ENCODE results near the gene CCDC92B.

Gene CCDC92B

GRCh38 chr17:2716649-2717048, 32.8 kb downstream of the CCDC92B start:
- no peak for TF ChIP-seq CTCF (IDR thresholded peaks at IDR 0.05; ENCODE audit: low read depth, low read length)
- no peak for DNase-seq (ENCODE audit: low read depth in 2 of 2)
- no peak overlapping the region for H3K4me3 ChIP-seq (replicated peaks in 1 of 2; ENCODE audit: low read depth in 2 of 2, low read length in 2 of 2)

GRCh38 chr17:2713881-2714280, 35.6 kb downstream of the CCDC92B start:
- no peak for TF ChIP-seq CTCF (IDR thresholded peaks at IDR 0.05; ENCODE audit: low read depth, low read length)
- no peak for DNase-seq (ENCODE audit: low read depth in 2 of 2)
- H3K4me3 ChIP-seq (replicated peaks in 1 of 2; ENCODE audit: low read depth in 2 of 2, low read length in 2 of 2): no peak overlapping the region

GRCh38 chr17:2712300-2713043, 37.0 kb downstream of the CCDC92B start:
- no peak for TF ChIP-seq CTCF (IDR thresholded peaks at IDR 0.05; ENCODE audit: low read depth, low read length)
- no peak for DNase-seq (ENCODE audit: low read depth in 2 of 2)
- peak overlapping the region; percentile 60 to 61 for H3K4me3 ChIP-seq (replicated peaks in 1 of 2; ENCODE audit: low read depth in 2 of 2, low read length in 2 of 2)

GRCh38 chr17:2711608-2712299, 37.7 kb downstream of the CCDC92B start, which contains the start of gene CLUH:
Gene CLUH (minus strand): TSS chr17:2711764. CDS start chr17:2711661, 103 bp downstream.
- H3K4me3 ChIP-seq (replicated peaks in 1 of 2; ENCODE audit: low read depth in 2 of 2, low read length in 2 of 2): peak within 1 kb of the TSS; percentile 73 to 77
- TF ChIP-seq CTCF (IDR thresholded peaks at IDR 0.05; ENCODE audit: low read depth, low read length): no peak
- DNase-seq (ENCODE audit: low read depth in 2 of 2): peak; percentile 98

GRCh38 chr17:2710803-2711607, 38.4 kb downstream of the CCDC92B start:
- H3K4me3 ChIP-seq (replicated peaks in 1 of 2; ENCODE audit: low read depth in 2 of 2, low read length in 2 of 2): peak overlapping the region; percentile 73 to 77
- peak in 1 of 2 donors; percentile 19 for DNase-seq (ENCODE audit: low read depth in 2 of 2)
- no peak for TF ChIP-seq CTCF (IDR thresholded peaks at IDR 0.05; ENCODE audit: low read depth, low read length)

- peak overlapping the region; percentile 73 to 77 for H3K4me3 ChIP-seq (replicated peaks in 1 of 2; ENCODE audit: low read depth in 2 of 2, low read length in 2 of 2)
- no peak for DNase-seq (ENCODE audit: low read depth in 2 of 2)
- TF ChIP-seq CTCF (IDR thresholded peaks at IDR 0.05; ENCODE audit: low read depth, low read length): no peak
Measured at GRCh38 chr17:2710071-2710802, 39.2 kb downstream of the CCDC92B start.

All from cardiac fibroblast (primary cell).